ENCODE data around the gene NKX2-3.

GRCh38 chr10:99524736-99525380 is 7.9 kb upstream of the NKX2-3 start:
- TF ChIP-seq SP1 (CRISPR knock-in tag; IDR thresholded peaks at IDR 0.05), result no peak
- TF ChIP-seq CTCF (IDR thresholded peaks at IDR 0.05 in 2 of 3, conservative IDR thresholded peaks at IDR 0.05 in 1 of 3; ENCODE audit: insufficient read depth in 2 of 3, low read depth in 1 of 3, low read length in 3 of 3), result no peak
- TF ChIP-seq MAX (CRISPR knock-in tag; IDR thresholded peaks at IDR 0.05), result no peak
- no peak for TF ChIP-seq TAF7 (tag; IDR thresholded peaks at IDR 0.05)
- TF ChIP-seq FOXK1 (CRISPR knock-in tag; IDR thresholded peaks at IDR 0.05; ENCODE audit: borderline replicate concordance), result no peak
- TF ChIP-seq RAD21 (CRISPR knock-in tag; conservative IDR thresholded peaks at IDR 0.05 in 1 of 2, IDR thresholded peaks at IDR 0.05 in 1 of 2), result no peak
- TF ChIP-seq NKRF (IDR thresholded peaks at IDR 0.05; ENCODE audit: borderline replicate concordance), result no peak
- TF ChIP-seq MAZ (CRISPR knock-in tag; conservative IDR thresholded peaks at IDR 0.05 in 1 of 2, IDR thresholded peaks at IDR 0.05 in 1 of 2), result no peak
